Activated T-helper 1 cell treated with Interleukin-2 at 50 U/mL for 16 hours (primary cell): Measurements from ENCODE around the gene ATPAF2.

Source experiments
- DNase-seq: peaks from one replicate; pipeline ENCODE4 v3.0.0-alpha.2; 2020; ENCODE audit warnings: low read depth

The ATPAF2 gene

GRCh38 chr17:18038861-18039534 lies at the start of gene ATPAF2, which contains the start of gene GID4:
TSS of gene ATPAF2 (minus strand) at chr17:18039168. CDS start at chr17:18039013, 155 bp downstream.
TSS of gene GID4 (plus strand) at chr17:18039408. CDS start at chr17:18039465, 57 bp downstream.
- peak; percentile 100 for DNase-seq

- DNase-seq, result peak; percentile 76
Measured at GRCh38 chr17:18087610-18088491, 48.9 kb upstream of the ATPAF2 start, which contains the start of gene DRG2. TSS of gene DRG2 (plus strand) at chr17:18087948. CDS start at chr17:18088024, 76 bp downstream.

- DNase-seq, result no peak
Measured at GRCh38 chr17:18084256-18084655, 45.3 kb upstream of the ATPAF2 start.

- no peak for DNase-seq
Measured at GRCh38 chr17:18079543-18079942, 40.6 kb upstream of the ATPAF2 start.

GRCh38 chr17:18076936-18077335 lies 38.0 kb upstream of the ATPAF2 start:
- no peak for DNase-seq

GRCh38 chr17:18074566-18075272 lies 35.8 kb upstream of the ATPAF2 start:
- DNase-seq, result no peak

GRCh38 chr17:18071751-18072150 lies 32.8 kb upstream of the ATPAF2 start:
- no peak for DNase-seq

- no peak for DNase-seq
Measured at GRCh38 chr17:18070861-18071340, 31.9 kb upstream of the ATPAF2 start.

- no peak for DNase-seq
Measured at GRCh38 chr17:18069101-18069500, 30.1 kb upstream of the ATPAF2 start.

- no peak for DNase-seq
Measured at GRCh38 chr17:18066866-18067265, 27.9 kb upstream of the ATPAF2 start.

GRCh38 chr17:18065546-18065945 lies 26.6 kb upstream of the ATPAF2 start:
- DNase-seq, result no peak

GRCh38 chr17:18064053-18064452 lies 25.1 kb upstream of the ATPAF2 start:
- no peak for DNase-seq

- no peak for DNase-seq
Measured at GRCh38 chr17:18059283-18059682, 20.3 kb upstream of the ATPAF2 start.

GRCh38 chr17:18056214-18056613 lies 17.2 kb upstream of the ATPAF2 start:
- DNase-seq, result no peak

GRCh38 chr17:18055597-18055996 lies 16.6 kb upstream of the ATPAF2 start:
- no peak for DNase-seq

- DNase-seq, result no peak
Measured at GRCh38 chr17:18045691-18046350, 6.9 kb upstream of the ATPAF2 start.

- no peak for DNase-seq
Measured at GRCh38 chr17:18044609-18045008, 5.6 kb upstream of the ATPAF2 start.

GRCh38 chr17:18043491-18043890 lies 4.5 kb upstream of the ATPAF2 start:
- DNase-seq, result no peak

- DNase-seq, result no peak
Measured at GRCh38 chr17:18042983-18043382, 4.0 kb upstream of the ATPAF2 start.

- DNase-seq, result no peak
Measured at GRCh38 chr17:18041776-18042175, 2.8 kb upstream of the ATPAF2 start.

GRCh38 chr17:18040261-18040858 lies 1.4 kb upstream of the ATPAF2 start:
- DNase-seq, result no peak
